NCI-H1436 treated with DMSO at 0.1 percent for 48 hours (cell line): Measurements from ENCODE around the gene SCAF4.

Source experiments
- DNase-seq: peaks from one replicate; lab custom pipeline; 2025; lab: John Stamatoyannopoulos, UW

Gene SCAF4

DNA sequence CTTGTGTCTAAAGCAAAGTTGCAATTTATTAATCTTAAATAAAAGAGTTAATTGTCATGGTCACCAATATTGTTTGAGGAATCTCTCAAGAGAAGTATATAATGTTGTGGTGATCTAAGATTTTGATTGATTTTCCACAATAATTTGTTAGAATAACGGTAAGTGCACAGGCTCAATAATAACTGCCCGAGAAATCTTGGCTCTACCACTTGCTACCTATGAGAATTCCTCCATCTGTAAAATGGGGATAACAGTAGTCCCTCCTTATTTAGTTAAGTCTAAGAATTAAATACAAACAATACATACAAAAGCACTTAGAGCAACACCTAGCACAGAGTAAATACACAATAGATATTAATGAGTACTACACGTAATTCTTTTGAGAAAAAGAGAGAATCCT is 18.8 kb downstream of the SCAF4 start:
- no peak for DNase-seq

DNA sequence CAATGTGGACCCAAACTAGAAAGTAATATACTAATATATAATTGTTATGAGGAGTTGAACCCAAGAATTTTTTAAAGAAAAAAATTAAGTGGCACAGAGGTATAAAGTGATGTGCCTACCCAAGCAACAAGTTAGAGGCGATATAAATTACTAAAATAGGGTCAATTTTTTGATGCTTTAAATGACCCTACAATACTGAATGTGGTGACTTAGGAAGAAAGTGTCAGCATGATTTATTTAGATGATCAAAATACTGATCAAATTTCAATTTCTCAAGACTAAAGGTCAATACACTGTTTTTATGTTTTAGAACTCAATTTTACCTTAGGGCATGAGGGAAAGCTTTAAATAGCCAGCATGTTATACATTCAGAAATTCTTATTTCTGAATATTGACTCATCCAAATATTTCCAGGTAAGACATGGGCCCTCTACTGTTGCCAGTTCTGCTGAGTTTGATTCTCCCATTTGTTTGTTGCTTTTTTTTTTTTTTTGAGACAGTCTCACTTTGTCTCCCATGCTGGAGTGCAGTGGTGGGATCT is 20.1 kb downstream of the SCAF4 start:
- DNase-seq: no peak

GRCh38 chr21:31711326-31711725 is 20.6 kb downstream of the SCAF4 start:
- DNase-seq: no peak

- DNase-seq: no peak
Measured at GRCh38 chr21:31710586-31710985, 21.3 kb downstream of the SCAF4 start.

DNA sequence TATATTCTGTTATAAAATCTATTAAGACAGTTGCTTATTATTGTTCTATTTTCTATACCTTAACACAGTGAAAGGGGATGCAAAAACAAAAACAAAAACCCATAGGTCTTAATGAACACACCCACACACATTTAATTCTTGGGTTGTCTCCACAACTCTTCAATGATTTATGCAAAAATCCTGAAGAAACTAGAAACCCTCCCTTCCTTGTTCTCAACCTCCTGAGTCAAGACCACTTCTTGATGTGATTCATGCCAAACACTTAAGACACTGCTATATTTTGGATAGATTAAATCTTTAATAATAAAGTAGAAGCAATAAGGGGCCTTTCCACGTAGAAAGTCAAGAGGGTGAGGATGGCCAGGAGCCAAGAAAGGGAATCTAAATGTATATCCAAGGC is 23.4 kb downstream of the SCAF4 start:
- DNase-seq: no peak

DNA sequence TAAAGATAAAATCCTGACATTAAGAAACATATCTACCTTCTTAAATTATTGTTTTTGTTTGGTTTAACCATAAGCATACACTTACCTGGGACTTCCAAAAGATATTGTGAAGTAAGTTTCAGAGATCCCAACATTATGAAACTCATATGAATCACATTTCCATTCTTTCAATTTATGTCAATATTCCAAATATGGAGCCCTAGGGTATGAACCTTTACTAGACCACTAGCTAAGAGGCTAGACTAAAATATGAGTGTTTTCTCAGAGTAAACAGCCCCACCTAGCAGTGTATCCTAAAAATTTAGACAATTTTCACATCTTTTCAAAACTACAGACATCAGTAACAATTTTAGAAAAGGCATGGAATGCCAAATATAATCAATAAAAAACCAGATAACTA is 24.4 kb downstream of the SCAF4 start:
- no peak for DNase-seq

DNA sequence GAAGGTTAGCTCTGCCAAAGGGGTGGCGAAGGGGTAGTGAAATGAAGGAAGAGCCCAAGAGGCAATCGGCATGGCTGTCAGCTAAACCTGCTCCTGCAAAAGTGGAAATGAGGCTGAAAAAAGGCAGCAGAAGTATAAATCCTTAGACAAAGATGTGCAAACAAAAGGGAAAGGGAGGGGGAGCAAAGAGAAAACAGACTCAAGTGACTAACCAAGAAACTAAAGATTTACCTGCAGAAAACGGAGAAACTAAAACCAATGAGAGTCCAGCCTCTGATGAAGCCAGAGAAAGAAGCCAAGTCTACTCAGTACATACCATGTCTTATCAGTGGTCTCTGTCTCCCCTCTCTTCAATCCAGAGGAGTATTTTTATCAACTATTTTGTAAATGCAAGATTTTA is 25.4 kb downstream of the SCAF4 start:
- DNase-seq: no peak

DNA sequence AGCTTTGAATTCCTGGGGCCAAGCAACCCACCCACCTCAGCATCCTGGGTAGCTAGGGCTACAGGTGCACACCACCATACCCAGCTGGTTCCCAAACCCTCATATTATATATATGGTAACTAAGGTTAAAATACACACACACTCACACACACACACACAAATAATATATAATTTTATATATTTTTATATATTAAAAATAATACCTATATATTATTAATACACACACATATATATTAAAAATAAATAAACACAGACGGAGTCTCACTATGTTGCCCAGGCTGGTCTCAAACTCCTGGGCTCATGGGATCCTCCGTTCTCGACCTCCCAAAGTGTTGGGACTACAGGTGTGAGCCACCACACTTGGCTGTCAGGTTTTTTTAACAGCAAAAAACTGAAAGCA is 31.9 kb downstream of the SCAF4 start:
- DNase-seq: no peak

DNA sequence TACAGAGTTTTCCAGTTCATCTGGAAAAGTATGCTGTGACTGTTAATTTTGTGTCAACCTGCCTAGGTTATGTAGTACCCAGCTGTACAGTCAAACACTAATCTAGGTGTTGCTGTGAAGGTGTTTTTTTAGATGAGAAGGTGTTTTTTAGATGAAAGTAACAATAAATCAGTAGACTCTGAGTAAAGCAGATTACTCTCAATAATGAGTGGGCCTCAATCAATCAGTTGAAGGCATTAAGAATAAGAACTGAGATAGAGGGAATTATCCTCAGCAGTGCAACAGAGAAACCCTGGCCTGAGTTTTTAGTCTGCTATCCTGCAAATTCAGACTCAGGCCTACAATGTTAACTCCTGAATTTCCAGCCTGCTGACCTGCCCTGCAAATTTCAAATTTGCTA is 33.5 kb downstream of the SCAF4 start:
- DNase-seq: no peak

- DNase-seq: no peak
Measured at GRCh38 chr21:31696424-31696823, 35.5 kb downstream of the SCAF4 start.

- DNase-seq: no peak
Measured at GRCh38 chr21:31693222-31693621, 38.7 kb downstream of the SCAF4 start.

DNA sequence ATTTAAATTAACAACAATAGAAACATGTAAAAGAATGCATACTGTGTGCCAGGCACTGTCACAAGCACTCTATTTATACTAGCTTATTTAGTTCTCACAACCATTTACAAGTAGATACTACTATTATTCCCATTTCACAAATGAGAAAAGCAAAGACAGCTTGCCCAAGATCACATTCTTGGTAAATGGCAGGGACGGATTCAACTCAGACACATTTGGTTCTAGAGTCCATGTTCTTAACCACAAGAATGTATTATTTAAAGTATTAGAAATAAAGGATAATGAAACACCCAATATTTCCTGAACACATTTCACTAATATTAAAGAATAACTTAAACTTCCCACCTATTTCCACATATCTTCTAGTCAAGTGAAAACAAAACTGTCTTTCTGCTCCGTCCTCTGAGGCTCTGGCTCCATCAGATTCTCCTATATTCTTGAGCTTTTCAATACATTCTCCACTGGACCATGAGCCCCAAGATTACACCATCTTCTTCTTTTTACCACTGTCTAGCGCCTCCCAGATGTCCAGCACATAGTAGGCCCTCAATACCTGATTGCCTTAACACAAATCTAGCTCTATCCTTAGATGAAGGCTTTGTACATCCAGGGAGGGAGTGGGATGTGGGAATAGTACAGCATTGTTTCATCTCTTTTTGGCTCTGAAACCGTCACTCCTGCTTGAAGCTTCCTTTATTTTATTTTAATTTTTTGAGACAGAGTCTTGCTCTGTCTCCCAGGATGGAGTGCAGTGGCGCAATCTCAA is 43.1 kb downstream of the SCAF4 start:
- DNase-seq: no peak

GRCh38 chr21:31687108-31687507 is 44.8 kb downstream of the SCAF4 start:
- DNase-seq: no peak

GRCh38 chr21:31686272-31686915 is 45.5 kb downstream of the SCAF4 start:
- no peak for DNase-seq

DNA sequence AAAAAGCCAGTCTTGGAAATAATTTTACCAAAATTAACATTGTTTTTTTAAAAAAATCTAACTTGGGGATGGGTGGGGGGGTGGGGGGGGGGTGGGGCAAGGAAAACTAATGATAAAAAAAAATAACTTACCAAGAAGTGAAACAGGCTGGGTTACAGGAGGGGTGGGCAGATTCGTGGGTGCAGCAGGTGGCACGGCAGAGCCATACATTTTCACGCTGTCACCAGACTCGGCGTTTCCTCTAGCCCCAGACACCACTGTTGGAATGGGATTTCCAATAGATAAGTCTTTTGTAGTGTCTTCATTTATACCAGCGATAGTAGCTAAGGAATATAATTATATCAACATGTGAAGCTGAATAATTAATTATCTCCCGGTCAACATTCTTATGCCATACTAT is 47.0 kb downstream of the SCAF4 start:
- DNase-seq: no peak

DNA sequence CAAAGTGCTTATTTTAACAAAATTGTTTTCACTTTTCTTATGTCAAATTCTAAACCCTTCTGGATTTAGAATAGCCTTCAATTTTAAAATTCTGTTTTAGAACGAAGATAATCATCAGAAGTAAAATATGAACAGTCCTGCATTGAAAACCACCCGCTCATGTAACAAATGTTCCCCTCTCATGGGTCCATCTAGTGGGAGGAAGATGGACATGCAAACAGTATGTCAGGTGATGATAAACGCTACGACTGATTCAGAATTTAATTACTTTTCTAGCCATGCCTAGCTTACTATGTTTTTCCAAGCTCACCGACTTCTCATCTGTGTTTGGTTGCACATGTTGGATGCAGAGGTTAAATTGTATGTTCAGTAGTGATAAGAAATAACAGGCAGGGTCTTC is 48.9 kb downstream of the SCAF4 start:
- no peak for DNase-seq

DNA sequence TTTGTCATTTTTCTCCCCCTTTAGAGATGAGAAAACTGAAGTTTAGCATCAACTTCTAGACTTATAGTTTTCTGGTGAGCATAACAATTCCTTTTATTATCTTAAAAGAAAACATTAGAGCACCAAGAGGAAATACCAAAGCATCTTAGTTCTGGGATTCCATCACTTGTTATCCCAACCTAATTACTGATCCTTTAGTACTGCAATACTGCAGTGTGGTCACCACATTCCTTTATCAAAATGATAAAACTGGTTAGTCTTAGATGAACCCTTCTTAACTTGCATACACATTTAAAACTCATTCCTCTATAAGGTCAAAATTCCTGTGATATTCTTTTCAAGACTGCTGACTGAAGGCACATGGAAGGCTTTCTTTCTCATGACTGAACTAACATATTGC is 49.3 kb downstream of the SCAF4 start:
- no peak for DNase-seq

GRCh38 chr21:31678478-31678877 is 53.4 kb downstream of the SCAF4 start:
- DNase-seq: no peak

DNA sequence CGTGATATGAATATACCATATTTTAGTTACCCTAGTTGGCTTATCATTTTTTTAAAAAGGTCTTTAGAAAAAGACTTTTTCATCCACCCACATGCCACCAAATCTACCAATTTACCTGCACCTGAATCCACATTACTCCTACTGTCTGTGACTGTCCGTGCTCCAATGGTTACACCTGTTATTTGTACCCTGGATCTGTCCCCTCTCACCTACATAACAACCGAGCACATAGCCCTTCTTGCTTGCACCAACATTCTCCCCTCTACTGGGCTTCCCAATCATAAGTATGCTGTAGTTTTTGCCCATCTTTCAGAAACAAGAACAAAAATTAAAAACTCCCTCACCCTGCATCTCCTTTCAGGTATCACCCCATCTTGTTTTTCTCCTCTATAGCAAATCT is 54.9 kb downstream of the SCAF4 start:
- no peak for DNase-seq

GRCh38 chr21:31675960-31676359 is 56.0 kb downstream of the SCAF4 start:
- DNase-seq: no peak

- DNase-seq: no peak
Measured at GRCh38 chr21:31675318-31675717, 56.6 kb downstream of the SCAF4 start.

- no peak for DNase-seq
Measured at GRCh38 chr21:31673321-31673912, 58.5 kb downstream of the SCAF4 start.

DNA sequence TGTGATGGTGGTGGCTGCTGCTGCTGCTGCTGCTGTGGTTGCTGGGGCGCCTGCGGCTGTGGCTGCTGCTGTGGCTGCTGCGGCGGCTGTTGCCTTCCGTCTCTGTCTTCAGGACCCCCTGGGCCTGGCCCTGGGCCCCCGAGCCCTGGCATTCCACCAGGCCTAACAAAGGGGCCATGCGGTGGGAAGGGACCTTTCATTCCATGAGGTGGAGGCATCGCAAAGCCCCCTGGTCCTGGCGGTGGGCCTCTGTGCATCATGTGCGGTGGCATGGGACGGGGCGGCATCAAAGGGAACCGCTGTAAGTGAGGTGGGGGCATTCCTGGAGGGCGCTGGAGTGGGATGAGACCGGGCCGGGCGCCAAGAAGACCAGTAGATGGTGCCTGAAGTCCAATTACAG is 60.0 kb downstream of the SCAF4 start:
- DNase-seq: no peak
